Stomach (tissue), 4 donors: ENCODE measurements around the gene ADARB2.

ENCODE experiments used
- POLR2A ChIP-seq, 4 donors: fragments of 450-650 bp; IDR thresholded peaks; one replicate each; pipeline ENCODE4 v1.6.1; 2016; ENCODE audit warnings: antibody characterized with exemption in 4 of 4, control low read depth in 2 of 4, mild to moderate bottlenecking in 1 of 4, moderate library complexity in 1 of 4
- POLR2AphosphoS5 ChIP-seq, 3 donors: sonication (generic); formaldehyde crosslinking; IDR thresholded peaks; one replicate each; pipeline ENCODE4 v1.6.1; 2016; ENCODE audit warnings: antibody characterized with exemption in 3 of 3
- TF ChIP-seq, protein P1 (sequence below), 7 experiments: fragments of 450-650 bp in 4 of 7; fragments of 200-600 bp in 3 of 7; sonication (generic) in 3 of 7; IDR thresholded peaks; one replicate each; pipeline ENCODE4 v1.5.1; 2016 to 2019; ENCODE audit warnings: antibody characterized with exemption in 7 of 7, control low read depth in 2 of 7, mild to moderate bottlenecking in 1 of 7

DNA sequence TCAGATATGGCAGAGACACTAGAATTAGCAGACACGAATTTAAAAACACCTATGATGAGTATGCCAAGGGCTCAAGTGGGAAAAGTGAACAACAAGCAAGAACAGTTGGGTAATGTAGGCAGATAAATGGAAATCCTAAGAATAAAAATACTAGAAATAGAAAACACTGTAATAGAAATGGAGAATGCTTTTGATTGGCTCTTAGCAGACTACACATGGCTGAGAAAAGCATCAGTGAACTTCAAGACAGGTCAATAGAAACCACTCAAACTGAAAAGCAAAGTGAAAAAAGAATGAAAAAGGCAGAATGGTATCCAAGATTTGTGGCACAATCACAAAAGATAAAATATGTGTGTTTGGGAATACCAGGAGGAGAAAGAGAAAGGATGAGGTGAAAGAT, 598.8 kb downstream of the ADARB2 start:
- TF ChIP-seq, protein P1, sequence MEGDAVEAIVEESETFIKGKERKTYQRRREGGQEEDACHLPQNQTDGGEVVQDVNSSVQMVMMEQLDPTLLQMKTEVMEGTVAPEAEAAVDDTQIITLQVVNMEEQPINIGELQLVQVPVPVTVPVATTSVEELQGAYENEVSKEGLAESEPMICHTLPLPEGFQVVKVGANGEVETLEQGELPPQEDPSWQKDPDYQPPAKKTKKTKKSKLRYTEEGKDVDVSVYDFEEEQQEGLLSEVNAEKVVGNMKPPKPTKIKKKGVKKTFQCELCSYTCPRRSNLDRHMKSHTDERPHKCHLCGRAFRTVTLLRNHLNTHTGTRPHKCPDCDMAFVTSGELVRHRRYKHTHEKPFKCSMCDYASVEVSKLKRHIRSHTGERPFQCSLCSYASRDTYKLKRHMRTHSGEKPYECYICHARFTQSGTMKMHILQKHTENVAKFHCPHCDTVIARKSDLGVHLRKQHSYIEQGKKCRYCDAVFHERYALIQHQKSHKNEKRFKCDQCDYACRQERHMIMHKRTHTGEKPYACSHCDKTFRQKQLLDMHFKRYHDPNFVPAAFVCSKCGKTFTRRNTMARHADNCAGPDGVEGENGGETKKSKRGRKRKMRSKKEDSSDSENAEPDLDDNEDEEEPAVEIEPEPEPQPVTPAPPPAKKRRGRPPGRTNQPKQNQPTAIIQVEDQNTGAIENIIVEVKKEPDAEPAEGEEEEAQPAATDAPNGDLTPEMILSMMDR (IDR thresholded peaks at IDR 0.05) = no peak
- TF ChIP-seq POLR2AphosphoS5 (IDR thresholded peaks at IDR 0.05) = no peak
- no peak for TF ChIP-seq POLR2A (IDR thresholded peaks at IDR 0.05)
